ENCODE data around the gene GRN. TPM values are rescaled to one million over a fixed set of nuclear protein-coding genes. Genes with fewer than 3 reads are reported as not detected.

The GRN gene
- 156 TPM for total RNA-seq
- long read RNA-seq, transcript GRN-201 (13 exons, 2,342 nt), result major isoform, 194 of 403 reads
- long read RNA-seq, partial matches to known transcripts, result 189 of 403 reads
- long read RNA-seq, other reads (novel, unspliced or antisense), result 20 of 403 reads

- ATAC-seq (peak; percentile 98), DNase-seq (peak; percentile 92)
- intact Hi-C loops (cut with micrococcal nuclease), result no loop called here
Measured at GRCh38 chr17:44344939-44345453, at the start of gene GRN. GRN (plus strand) TSS chr17:44345302; CDS start chr17:44349165, 3,863 bp downstream.

DNA sequence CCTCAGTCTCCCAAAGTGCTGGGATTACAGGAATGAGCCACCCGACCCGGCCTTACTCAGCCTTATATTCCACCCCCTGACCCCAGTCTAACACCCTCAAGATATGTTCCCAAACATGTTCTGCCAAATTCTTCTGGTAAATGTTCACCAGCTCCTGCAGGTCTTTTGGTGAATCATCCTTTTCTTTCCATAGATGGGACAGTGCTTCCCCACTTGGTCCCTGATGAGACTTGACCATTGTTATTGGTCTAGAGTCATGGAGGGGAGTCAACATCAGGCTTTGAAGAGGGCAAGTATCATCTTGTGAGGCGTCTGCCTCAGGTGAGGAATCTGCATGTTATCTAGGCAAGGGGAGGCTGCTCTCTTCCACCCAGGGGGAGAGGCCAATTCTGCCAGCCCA, 47.1 kb upstream of the GRN start:
- ATAC-seq (no peak), DNase-seq (no peak)
- intact Hi-C loops (cut with micrococcal nuclease), result no loop called here

- intact Hi-C loops (cut with micrococcal nuclease), result no loop called here
- DNase-seq (no peak), ATAC-seq (no peak)
Measured at GRCh38 chr17:44304651-44305050, 40.5 kb upstream of the GRN start.

DNA sequence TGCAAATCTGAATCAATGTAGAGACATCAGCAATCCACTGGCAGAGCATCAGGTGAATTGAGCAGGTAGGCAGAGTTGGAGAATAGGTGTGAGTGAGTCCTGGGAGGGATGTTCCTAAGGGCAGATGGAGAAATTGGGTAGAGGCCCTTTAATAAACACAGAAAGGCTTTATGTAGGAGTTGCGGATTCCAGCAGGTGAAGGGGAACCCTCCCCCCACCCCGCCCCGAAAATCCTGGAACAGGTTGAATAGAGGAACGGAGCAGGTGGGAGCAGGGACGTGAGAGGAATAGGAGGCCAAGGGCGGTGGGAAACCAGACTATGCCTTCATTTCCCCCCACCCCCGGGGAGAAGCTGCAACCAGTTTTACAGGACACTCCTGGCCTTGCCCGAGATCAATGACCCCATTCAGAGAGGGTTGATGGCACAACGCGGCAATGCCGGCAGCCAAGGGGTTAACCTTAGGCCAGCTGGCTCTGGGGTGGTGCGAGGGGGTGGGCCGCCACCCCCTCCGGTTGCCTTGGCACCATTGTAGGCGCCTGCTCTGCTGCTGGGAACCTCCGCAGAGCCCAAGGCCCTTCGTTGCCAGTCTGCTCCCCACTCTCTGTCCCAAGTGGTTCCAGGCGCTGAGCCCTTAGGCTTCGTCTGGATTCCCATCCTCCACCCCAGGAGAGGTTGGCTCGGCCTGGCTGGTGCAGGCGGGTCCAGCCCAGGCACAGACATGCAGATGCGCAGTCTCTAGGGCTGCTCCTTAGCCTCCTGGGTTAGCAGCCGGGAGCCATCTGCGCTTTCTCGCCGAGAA, 37.5 kb upstream of the GRN start:
- DNase-seq, result peak; percentile 56
- intact Hi-C loops (cut with micrococcal nuclease), result no loop called here
- peak; percentile 79 for ATAC-seq

DNA sequence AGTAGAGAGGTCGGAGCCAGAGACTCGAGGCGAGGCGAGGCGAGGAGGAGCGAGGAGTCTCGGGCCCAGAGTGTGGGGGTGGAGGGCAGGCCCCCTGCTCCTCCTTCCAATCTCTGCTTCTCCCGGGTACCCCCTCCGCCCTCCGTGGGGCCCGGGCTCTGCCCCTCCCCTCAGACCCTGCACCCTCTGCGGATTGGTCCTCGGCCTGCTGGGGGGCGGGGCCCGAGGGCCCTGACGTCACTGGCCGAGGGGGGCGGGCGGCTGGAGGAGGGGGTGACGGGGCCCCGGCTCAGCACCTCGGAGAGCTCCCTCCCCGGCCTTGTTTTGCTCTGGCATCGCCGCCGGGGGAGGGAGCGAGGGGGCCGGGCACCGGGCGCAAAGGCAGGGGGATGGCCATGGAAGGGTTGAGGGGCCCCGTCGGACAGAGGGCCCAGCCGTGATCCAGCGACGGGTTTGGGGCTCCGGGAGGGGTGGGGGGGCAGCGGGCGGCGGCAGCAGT, 36.7 kb upstream of the GRN start, which contains the start of gene RUNDC3A:
TSS of gene RUNDC3A (plus strand) at position 282 of the 499 bp plus-strand sequence. CDS start 232 bp downstream, outside the sequence.
- ATAC-seq, result peak; percentile 99
- peak; percentile 92 for DNase-seq
- intact Hi-C loops (cut with micrococcal nuclease), result no loop called here

GRCh38 chr17:44308865-44309264, 36.2 kb upstream of the GRN start:
- intact Hi-C loops (cut with micrococcal nuclease), result no loop called here
- DNase-seq (no peak), ATAC-seq (peak; percentile 8)

DNA sequence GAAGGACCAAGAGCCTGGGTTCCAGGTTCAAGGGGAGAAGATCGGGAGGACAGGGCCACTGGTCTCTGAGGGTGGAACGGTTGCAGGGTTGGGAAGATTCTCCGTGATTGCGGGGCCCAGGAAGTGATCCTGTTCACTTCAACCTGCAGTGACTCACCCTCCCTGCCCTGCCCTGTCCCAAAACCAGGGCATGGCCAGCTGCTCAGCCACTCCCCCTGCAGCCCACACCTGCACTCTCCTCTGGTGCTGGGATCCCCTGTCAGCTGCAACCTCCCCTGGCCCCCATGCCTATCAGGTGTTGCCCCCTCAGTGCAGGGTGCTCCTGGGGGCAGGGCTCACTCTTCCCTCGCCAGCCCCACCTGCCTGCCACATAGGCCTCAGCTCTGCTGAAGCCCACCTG, 35.6 kb upstream of the GRN start:
- intact Hi-C loops (cut with micrococcal nuclease), result no loop called here
- DNase-seq (no peak), ATAC-seq (no peak)

DNA sequence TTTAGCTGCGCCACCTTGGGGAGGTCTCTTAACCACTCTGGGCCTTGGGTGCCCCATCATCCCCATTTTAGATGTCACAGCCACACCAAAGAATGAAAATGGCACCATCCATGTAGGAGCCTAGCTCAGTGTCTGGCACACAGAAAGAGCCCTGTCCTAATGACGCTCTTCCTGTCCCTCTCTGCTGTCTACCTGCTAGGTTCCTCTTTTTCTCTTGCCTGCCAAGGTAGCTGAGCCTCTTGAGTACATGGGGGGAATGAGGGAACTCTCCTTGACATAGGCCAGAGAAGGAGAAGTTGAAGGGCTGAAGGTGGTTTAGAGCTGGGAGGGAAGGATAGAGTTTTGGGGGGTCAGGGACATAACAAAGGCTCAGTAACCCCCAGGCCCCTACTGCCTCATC, 34.9 kb upstream of the GRN start:
- ATAC-seq (no peak), DNase-seq (no peak)
- intact Hi-C loops (cut with micrococcal nuclease), result no loop called here

GRCh38 chr17:44310609-44311376, 34.3 kb upstream of the GRN start:
- ATAC-seq, result no peak
- DNase-seq, result no peak
- intact Hi-C loops (cut with micrococcal nuclease), result no loop called here

DNA sequence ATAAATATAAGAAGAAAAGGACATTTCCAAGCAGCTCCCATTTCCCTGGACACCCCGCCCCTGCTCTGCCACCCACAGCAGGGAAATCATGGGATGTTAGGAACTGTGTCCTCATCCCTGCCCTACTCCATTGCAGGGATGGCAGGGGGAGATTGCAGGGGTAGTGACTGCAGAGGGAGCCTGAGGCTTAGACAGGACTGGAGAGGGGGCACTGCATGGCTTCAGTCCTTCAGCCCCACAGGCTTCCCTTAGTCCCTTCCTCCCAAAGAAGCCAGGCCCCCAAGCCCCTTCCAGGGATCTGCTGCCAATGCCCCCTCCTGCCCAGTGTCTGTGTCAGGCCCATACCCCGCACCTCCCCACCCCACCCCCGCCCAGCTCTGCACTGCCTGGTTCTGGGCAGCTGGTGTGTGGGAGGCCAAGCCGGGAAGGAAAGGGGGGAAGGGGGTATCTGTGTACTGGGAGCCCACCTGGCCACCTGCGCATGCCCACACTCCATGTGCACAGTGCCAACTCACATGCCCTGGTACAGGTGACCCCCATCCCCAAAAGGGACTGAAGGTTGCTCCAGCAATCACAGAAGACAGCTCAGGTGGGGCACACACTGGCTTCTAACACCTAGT, 33.4 kb upstream of the GRN start:
- no peak for DNase-seq
- intact Hi-C loops (cut with micrococcal nuclease), result no loop called here
- ATAC-seq, result no peak

GRCh38 chr17:44312396-44313104, 32.6 kb upstream of the GRN start:
- intact Hi-C loops (cut with micrococcal nuclease), result no loop called here
- DNase-seq, result no peak
- no peak for ATAC-seq

- no peak for DNase-seq
- intact Hi-C loops (cut with micrococcal nuclease), result no loop called here
- ATAC-seq, result no peak
Measured at GRCh38 chr17:44314031-44314430, 31.1 kb upstream of the GRN start.

DNA sequence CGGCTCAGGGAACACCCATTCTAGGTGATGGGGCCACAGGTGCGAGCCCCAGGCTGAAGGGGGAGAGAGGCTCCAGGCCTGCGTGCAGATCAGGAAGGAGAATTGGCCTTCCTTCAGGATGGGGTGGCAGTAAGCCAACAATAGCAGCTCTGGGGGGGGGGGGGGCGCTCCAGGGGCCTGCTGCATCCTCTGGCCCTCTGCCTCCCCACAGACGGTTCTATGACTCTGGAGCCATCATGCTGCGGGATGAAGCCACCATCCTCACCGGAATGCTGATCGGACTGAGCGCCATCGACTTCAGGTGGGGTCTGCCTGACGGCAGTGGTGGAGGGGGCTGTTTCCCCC, 30.6 kb upstream of the GRN start:
- no peak for ATAC-seq
- DNase-seq, result no peak
- intact Hi-C loops (cut with micrococcal nuclease), result no loop called here

GRCh38 chr17:44314869-44315661, 30.0 kb upstream of the GRN start:
- no peak for ATAC-seq
- DNase-seq, result no peak
- intact Hi-C loops (cut with micrococcal nuclease), result no loop called here

- DNase-seq (no peak), ATAC-seq (no peak)
- intact Hi-C loops (cut with micrococcal nuclease), result no loop called here
Measured at GRCh38 chr17:44315760-44316731, 29.1 kb upstream of the GRN start.

DNA sequence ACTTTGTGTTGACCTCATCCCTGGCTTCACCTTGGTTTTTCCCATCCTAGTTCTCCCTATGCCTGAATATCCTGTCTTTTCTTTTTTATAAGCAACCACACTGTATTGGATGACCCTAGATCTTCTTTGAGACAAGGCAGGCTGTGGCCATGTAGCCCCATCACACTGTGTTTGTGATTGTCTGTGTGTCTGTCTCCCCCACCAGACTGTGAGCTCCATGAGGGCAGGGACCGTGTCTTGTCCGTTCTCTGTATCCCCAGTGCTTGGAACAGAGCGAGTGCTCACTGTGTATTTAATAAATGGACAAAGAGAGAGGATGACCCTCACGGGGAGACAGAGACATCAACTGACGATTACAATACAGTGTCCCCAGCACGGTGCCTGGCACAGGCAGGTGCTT, 27.6 kb upstream of the GRN start:
- no peak for DNase-seq
- no peak for ATAC-seq
- intact Hi-C loops (cut with micrococcal nuclease), result no loop called here

Measured in left ventricle myocardium superior (tissue), 1 donor.